GM12875 (cell line): ENCODE results near the gene APBB2.
"Not testable (repeated sequence)": the region's sequence is repeated elsewhere in the genome, so short reads cannot be mapped to it uniquely, and the experiment has no call there.

Experiments
- H3K4me3 ChIP-seq: one replicate; pipeline ENCODE4 v1.5.1; 2011; ENCODE audit warnings: low read depth, low read length, control low read depth
- CTCF ChIP-seq: IDR thresholded peaks from 2 replicates; pipeline ENCODE4 v1.5.1; 2011; ENCODE audit warnings: low read depth, mild to moderate bottlenecking, control low read depth, inconsistent platforms, low read length, moderate library complexity, borderline replicate concordance; ENCODE audit not compliant: insufficient read depth

APBB2 gene

GRCh38 chr4:41066049-41066448 is 148.3 kb downstream of the APBB2 start:
- H3K4me3 ChIP-seq = no peak overlapping the region
- TF ChIP-seq CTCF = no peak

GRCh38 chr4:41065434-41066006 is 148.8 kb downstream of the APBB2 start:
- H3K4me3 ChIP-seq = no peak overlapping the region
- TF ChIP-seq CTCF = no peak

GRCh38 chr4:41064953-41065352 is 149.4 kb downstream of the APBB2 start:
- TF ChIP-seq CTCF = no peak
- H3K4me3 ChIP-seq = no peak overlapping the region

- H3K4me3 ChIP-seq = no peak overlapping the region
These were observed 152.7 kb downstream of the APBB2 start for GRCh38 chr4:41061482-41062185.

GRCh38 chr4:41060352-41061334 is 153.7 kb downstream of the APBB2 start:
- H3K4me3 ChIP-seq = no peak overlapping the region
- no peak for TF ChIP-seq CTCF

More at GRCh38 chr4:41061482-41062185, 152.7 kb downstream of the APBB2 start:
- TF ChIP-seq CTCF = no peak

- H3K4me3 ChIP-seq = not testable (repeated sequence)
These were observed 154.9 kb downstream of the APBB2 start for GRCh38 chr4:41059411-41059810.

GRCh38 chr4:41058426-41058825 is 155.9 kb downstream of the APBB2 start:
- no peak for TF ChIP-seq CTCF

More at GRCh38 chr4:41058426-41058825, 155.9 kb downstream of the APBB2 start:
- H3K4me3 ChIP-seq = no peak overlapping the region
